Sciatic nerve (tissue), 2 donors: Measurements from ENCODE around the gene LSM14B. TPM values are rescaled to one million over a fixed set of nuclear protein-coding genes. Genes with fewer than 3 reads are reported as not detected.
"Not testable (repeated sequence)": the region's sequence is repeated elsewhere in the genome, so short reads cannot be mapped to it uniquely, and the experiment has no call there.

Source experiments
- ATAC-seq: fragments of 200-7000 bp; cut with Tn5 transposase; one replicate; pipeline ENCODE4 v1.9.1; 2020; ENCODE audit warnings: mild to moderate bottlenecking, moderate library complexity
- DNase-seq: peaks from one replicate; pipeline ENCODE4 v3.0.0-alpha.2; 2020; ENCODE audit warnings: low spot score
- intact Hi-C: fragments of 100-400 bp; cut with DNase I; formaldehyde crosslinking; loops from one replicate; pipeline ENCODE4 v1.14.2; 2022
- total RNA-seq: library from RNA; stranded (reverse); fragmentation: NEBNext Ultra II Directional; extraction: Animal tissue kit (Norgen Biotek cat#: 25700); gene quantifications from one replicate; pipeline ENCODE4 v1.2.1, GENCODE V29; 2021
- donor health status: DM: no; HTN: no; CAD: no.
- donor health status: DM: no; HTN: no; CAD: no.

LSM14B gene
- total RNA-seq, 1 donor from 2014 or later: 26.5 TPM

GRCh38 chr20:62105592-62105991, 16.7 kb upstream of the LSM14B start:
- intact Hi-C loops: no loop called here
- no peak for DNase-seq
- ATAC-seq: no peak

GRCh38 chr20:62111148-62111547, 11.1 kb upstream of the LSM14B start:
- intact Hi-C loops: no loop called here

GRCh38 chr20:62112368-62112767, 9.9 kb upstream of the LSM14B start:
- ATAC-seq (no peak), DNase-seq (no peak)
- intact Hi-C loops: no loop called here

More at GRCh38 chr20:62111148-62111547, 11.1 kb upstream of the LSM14B start:
- DNase-seq: no peak
- no peak for ATAC-seq

GRCh38 chr20:62114894-62115293, 7.4 kb upstream of the LSM14B start:
- intact Hi-C loops: no loop called here
- DNase-seq (no peak), ATAC-seq (no peak)

GRCh38 chr20:62115800-62116407, 6.4 kb upstream of the LSM14B start:
- ATAC-seq, DNase-seq, intact Hi-C loops: not testable (repeated sequence)

GRCh38 chr20:62116558-62117361, 5.5 kb upstream of the LSM14B start:
- no peak for DNase-seq
- no peak for ATAC-seq
- intact Hi-C loops: no loop called here

- ATAC-seq: no peak
- no peak for DNase-seq
- intact Hi-C loops: no loop called here
These were observed 5.0 kb upstream of the LSM14B start for GRCh38 chr20:62117362-62117646.

- no peak for DNase-seq
- ATAC-seq: no peak
- intact Hi-C loops: no loop called here
These were observed 4.6 kb upstream of the LSM14B start for GRCh38 chr20:62117658-62118057.

- intact Hi-C loops: no loop called here
- no peak for ATAC-seq
- no peak for DNase-seq
These were observed 3.9 kb upstream of the LSM14B start for GRCh38 chr20:62118113-62119043.

- intact Hi-C loops: no loop called here
- DNase-seq: no peak
- ATAC-seq: no peak
These were observed 3.2 kb upstream of the LSM14B start for GRCh38 chr20:62119115-62119514.

- DNase-seq: no peak
- ATAC-seq: no peak
- intact Hi-C loops: loop anchor here (10.0 kb wide), 1 partner anchor 55 kb away; the partner anchor contains the start of gene TAF4
These were observed 2.5 kb upstream of the LSM14B start for GRCh38 chr20:62119591-62120364.

- ATAC-seq: no peak
- intact Hi-C loops: loop anchor here (10.0 kb wide), 1 partner anchor 56 kb away; the partner anchor contains the start of gene TAF4
These were observed 1.9 kb upstream of the LSM14B start for GRCh38 chr20:62120365-62120762.

GRCh38 chr20:62120990-62121775, 1.1 kb upstream of the LSM14B start:
- intact Hi-C loops: loop anchor here (10.0 kb wide), 1 partner anchor 56 kb away; the partner anchor contains the start of gene TAF4
- DNase-seq (no peak), ATAC-seq (peak; percentile 29)

More at GRCh38 chr20:62120365-62120762, 1.9 kb upstream of the LSM14B start:
- no peak for DNase-seq

- intact Hi-C loops: loop anchor here (10.0 kb wide), 1 partner anchor 58 kb away; the partner anchor contains the start of gene TAF4
- DNase-seq (peak; percentile 71), ATAC-seq (peak; percentile 1)
These were observed 577 bp downstream of the LSM14B start for GRCh38 chr20:62122654-62123449.

GRCh38 chr20:62123450-62124118, 1.3 kb downstream of the LSM14B start:
- intact Hi-C loops: loop anchor here (10.0 kb wide), 1 partner anchor 59 kb away; the partner anchor contains the start of gene TAF4
- DNase-seq: no peak
- ATAC-seq: no peak

- intact Hi-C loops: loop anchor here (10.0 kb wide), 1 partner anchor 61 kb away; the partner anchor contains the start of gene TAF4
- DNase-seq (no peak), ATAC-seq (no peak)
These were observed 3.9 kb downstream of the LSM14B start for GRCh38 chr20:62126141-62126540.
